MM.1S (cell line): Measurements from ENCODE around the gene IMPG1.

ENCODE experiments used
- DNase-seq: peaks from one replicate; pipeline ENCODE4 v3.0.0-alpha.2; 2015
- H2AFZ ChIP-seq: fragments of 300-600 bp; sonication (generic); 2 replicates; pipeline ENCODE4 v1.6.0; 2016; ENCODE audit warnings: antibody characterized with exemption, low read length
- H3F3A ChIP-seq: fragments of 300-600 bp; sonication (generic); 2 replicates; pipeline ENCODE4 v1.6.1; 2016; ENCODE audit warnings: mild to moderate bottlenecking, antibody characterized with exemption, low read length, moderate library complexity, mixed read lengths; ENCODE audit not compliant: insufficient read depth
- H3K27ac ChIP-seq: fragments of 300-600 bp; sonication (generic); 2 replicates; pipeline ENCODE4 v1.5.1; 2016; ENCODE audit warnings: mild to moderate bottlenecking, low read length
- H3K27me3 ChIP-seq: fragments of 300-600 bp; sonication (generic); replicated peaks from 2 replicates; pipeline ENCODE4 v1.6.0; 2016; ENCODE audit warnings: low read length; ENCODE audit not compliant: insufficient read depth
- H3K36me3 ChIP-seq: fragments of 300-600 bp; sonication (generic); replicated peaks from 2 replicates; pipeline ENCODE4 v1.6.1; 2016; ENCODE audit warnings: mild to moderate bottlenecking, low read length, mixed read lengths; ENCODE audit not compliant: insufficient read depth
- H3K4me1 ChIP-seq: fragments of 300-600 bp; sonication (generic); 2 replicates; pipeline ENCODE4 v1.6.1; 2016; ENCODE audit warnings: low read length, mixed read lengths
- H3K4me2 ChIP-seq: fragments of 300-600 bp; sonication (generic); 2 replicates; pipeline ENCODE4 v1.6.0; 2016; ENCODE audit warnings: low read depth, low read length
- H3K4me3 ChIP-seq: fragments of 300-600 bp; sonication (generic); 2 replicates; pipeline ENCODE4 v1.5.1; 2016; ENCODE audit warnings: low read length, mixed read lengths
- H3K79me2 ChIP-seq: fragments of 300-600 bp; sonication (generic); 2 replicates; pipeline ENCODE4 v1.6.1; 2016; ENCODE audit warnings: mixed run types, low read length, mixed read lengths
- H3K9ac ChIP-seq: fragments of 300-600 bp; sonication (generic); 2 replicates; pipeline ENCODE4 v1.6.1; 2016; ENCODE audit warnings: low read length, mixed read lengths
- H3K9me2 ChIP-seq: fragments of 300-600 bp; sonication (generic); replicated peaks from 2 replicates; pipeline ENCODE4 v1.6.1; 2016; ENCODE audit warnings: mild to moderate bottlenecking, low read length, mixed read lengths; ENCODE audit not compliant: insufficient read depth
- H3K9me3 ChIP-seq: fragments of 300-600 bp; sonication (generic); replicated peaks from 2 replicates; pipeline ENCODE4 v1.6.1; 2016; ENCODE audit warnings: mild to moderate bottlenecking, low read length, mixed read lengths; ENCODE audit not compliant: insufficient read depth
- H4K20me1 ChIP-seq: fragments of 300-600 bp; sonication (generic); 2 replicates; pipeline ENCODE4 v1.6.1; 2016; ENCODE audit warnings: mild to moderate bottlenecking, low read length, moderate library complexity, mixed read lengths; ENCODE audit not compliant: insufficient read depth
- CTCF ChIP-seq: fragments of 300-600 bp; sonication (generic); IDR thresholded peaks from 2 replicates; pipeline ENCODE4 v1.5.1; 2016; ENCODE audit warnings: antibody characterized with exemption, low read length, mixed read lengths
- EZH2 ChIP-seq: fragments of 300-600 bp; sonication (generic); optimal IDR thresholded peaks from 2 replicates; pipeline ENCODE3; 2017; ENCODE audit warnings: low read depth, mild to moderate bottlenecking, antibody characterized with exemption, low read length, mixed read lengths
- EZH2phosphoT487 ChIP-seq: fragments of 300-600 bp; sonication (generic); IDR thresholded peaks from 2 replicates; pipeline ENCODE4 v1.6.1; 2018; ENCODE audit warnings: antibody characterized with exemption, low read length

IMPG1 gene

DNA sequence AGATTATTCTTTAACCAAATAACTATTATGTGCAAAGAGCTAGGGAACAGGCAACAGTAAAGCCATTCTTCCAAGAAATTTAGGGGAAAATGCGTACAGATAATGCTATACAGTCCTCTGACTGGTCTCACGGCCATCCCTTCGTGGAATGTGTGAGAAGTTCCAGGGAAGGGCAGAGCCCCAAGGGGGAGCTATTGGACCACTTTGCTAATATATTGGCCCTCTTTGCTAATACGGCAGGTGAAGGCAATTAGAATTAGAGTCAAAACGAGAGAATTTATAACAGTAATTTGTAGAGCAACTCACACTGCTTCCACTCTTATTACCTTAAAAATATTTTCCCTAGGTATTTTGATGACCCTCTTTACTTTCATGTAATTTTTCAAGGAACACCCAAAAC lies 140.4 kb downstream of the IMPG1 start:
- Histone ChIP-seq H3K9ac (no peak overlapping the region), H3K4me3 (no peak overlapping the region), H3K4me1 (peaks cover 8% of the 10 kb centered on the region), H4K20me1 (no peaks in the 10 kb centered on the region), H3K27ac (no peak overlapping the region), H3F3A (no peaks in the 10 kb centered on the region), H3K27me3 (no peaks in the 10 kb centered on the region), H3K36me3 (no peaks in the 10 kb centered on the region), H2AFZ (no peak overlapping the region), H3K9me2 (no peaks in the 10 kb centered on the region), H3K4me2 (no peak overlapping the region), H3K79me2 (no peaks in the 10 kb centered on the region), H3K9me3 (no peaks in the 10 kb centered on the region)
- DNase-seq = no peak
- TF ChIP-seq EZH2phosphoT487 = no peak
- TF ChIP-seq CTCF = peak; percentile 44

- no peak for DNase-seq
- Histone ChIP-seq H3K9ac (no peak overlapping the region), H4K20me1 (no peaks in the 10 kb centered on the region), H3K36me3 (no peaks in the 10 kb centered on the region), H3K27me3 (no peaks in the 10 kb centered on the region), H3K9me3 (no peaks in the 10 kb centered on the region), H2AFZ (no peak overlapping the region), H3F3A (peaks cover 5% of the 10 kb centered on the region), H3K9me2 (no peaks in the 10 kb centered on the region), H3K4me1 (peaks cover 16% of the 10 kb centered on the region), H3K79me2 (no peaks in the 10 kb centered on the region), H3K27ac (no peak overlapping the region), H3K4me3 (no peak overlapping the region), H3K4me2 (no peak overlapping the region)
- TF ChIP-seq EZH2 (no peak), CTCF (no peak), EZH2phosphoT487 (no peak)
These were observed 141.3 kb downstream of the IMPG1 start for GRCh38 chr6:75931011-75931680.

DNA sequence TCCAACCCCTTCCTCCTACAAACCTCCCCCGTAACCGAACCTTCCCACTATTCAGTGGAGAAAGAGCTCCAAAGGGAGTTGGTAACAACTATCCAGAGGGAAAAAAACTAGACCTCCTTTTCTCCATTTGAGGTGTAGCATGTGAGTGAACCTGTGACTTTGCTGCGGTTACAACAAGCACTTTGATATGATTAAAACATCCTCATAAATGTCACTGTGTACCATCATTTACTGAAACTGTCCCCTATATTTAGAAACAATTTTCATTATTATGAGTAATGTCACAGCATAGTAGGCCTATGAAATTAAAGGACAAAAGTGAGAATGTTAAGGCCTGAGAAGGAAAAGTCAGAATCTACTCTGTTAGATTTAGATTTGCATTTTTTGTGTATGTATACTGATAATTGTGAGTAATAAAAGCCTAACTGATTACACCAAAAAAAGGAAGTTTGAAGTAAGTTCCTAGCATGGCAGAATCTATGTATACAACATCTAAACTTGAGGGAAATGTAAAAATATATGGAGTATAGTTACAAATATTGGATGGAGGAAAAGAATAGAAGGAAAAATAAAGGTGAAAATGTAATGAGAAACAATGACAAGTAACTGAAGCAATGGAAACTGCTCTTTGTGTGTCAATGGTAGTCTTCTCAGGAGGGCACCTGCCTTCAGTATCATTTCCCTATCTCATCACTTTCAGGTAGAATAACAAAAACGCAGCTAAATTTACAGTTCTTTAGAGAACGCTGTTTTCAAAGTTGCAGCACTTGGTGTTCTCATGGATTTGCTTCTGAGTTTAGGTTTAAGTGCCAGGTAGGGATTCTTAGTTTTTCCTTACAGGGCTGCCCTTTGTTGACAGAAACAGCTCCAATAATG lies 145.9 kb downstream of the IMPG1 start:
- peak; percentile 73 for DNase-seq
- peak overlapping the region; percentile 44 for H3K9ac ChIP-seq
- no peaks in the 10 kb centered on the region for H3K36me3 ChIP-seq
- peaks cover 35% of the 10 kb centered on the region for H3K4me1 ChIP-seq
- no peaks in the 10 kb centered on the region for H3K27me3 ChIP-seq
- H3K9me2 ChIP-seq = no peaks in the 10 kb centered on the region
- H2AFZ ChIP-seq = no peak overlapping the region
- H3K79me2 ChIP-seq = no peaks in the 10 kb centered on the region
- H3K4me2 ChIP-seq = peak overlapping the region; percentile 47
- no peaks in the 10 kb centered on the region for H3K9me3 ChIP-seq
- H3K27ac ChIP-seq = peak overlapping the region; percentile 88
- H4K20me1 ChIP-seq = no peaks in the 10 kb centered on the region
- TF ChIP-seq EZH2phosphoT487 (no peak), EZH2 (no peak), CTCF (no peak)
- no peak overlapping the region; the same call in 1 of the 2 replicates for H3K4me3 ChIP-seq
- peaks cover 24% of the 10 kb centered on the region for H3F3A ChIP-seq
